Progenitor cell of endocrine pancreas (in vitro differentiated cells): Measurements from ENCODE around the gene ZFPL1. TPM values are rescaled to one million over a fixed set of nuclear protein-coding genes. Genes with fewer than 3 reads are reported as not detected.

Experiments
- DNase-seq: peaks from one replicate; pipeline ENCODE4 v3.0.0; 2021; ENCODE audit warnings: low spot score; ENCODE audit not compliant: unreplicated experiment
- H3K27ac Mint-ChIP-seq: 2 replicates; pipeline ENCODE4 v1.8.0; 2021; ENCODE audit warnings: mild to moderate bottlenecking, moderate library complexity, mixed read lengths
- H3K27me3 Mint-ChIP-seq: 2 replicates; pipeline ENCODE4 v1.8.0; 2021; ENCODE audit warnings: mixed read lengths
- H3K36me3 Mint-ChIP-seq: 2 replicates; pipeline ENCODE4 v1.8.0; 2022; ENCODE audit warnings: mixed read lengths; ENCODE audit not compliant: insufficient read depth
- H3K4me1 Mint-ChIP-seq: 2 replicates; pipeline ENCODE4 v1.8.0; 2021; ENCODE audit warnings: low read depth, mixed read lengths
- H3K4me3 Mint-ChIP-seq: 2 replicates; pipeline ENCODE4 v1.8.0; 2021; ENCODE audit warnings: low read depth, mild to moderate bottlenecking, moderate library complexity, mixed read lengths
- H3K9me3 Mint-ChIP-seq: 2 replicates; pipeline ENCODE4 v1.8.0; 2021; ENCODE audit warnings: low read depth, mixed read lengths
- CTCF ChIP-seq: fragments of 200-600 bp; sonication (generic); IDR thresholded peaks from one replicate; pipeline ENCODE4 v1.5.0; 2021; ENCODE audit warnings: antibody characterized with exemption, mild to moderate bottlenecking; ENCODE audit not compliant: unreplicated experiment
- total RNA-seq: library from RNA; stranded (reverse); gene quantifications from 2 replicates; pipeline ENCODE4 v1.2.1, GENCODE V29; 2021

Gene ZFPL1
- total RNA-seq, 1 donor from 2014 or later = 43.3 TPM

DNA sequence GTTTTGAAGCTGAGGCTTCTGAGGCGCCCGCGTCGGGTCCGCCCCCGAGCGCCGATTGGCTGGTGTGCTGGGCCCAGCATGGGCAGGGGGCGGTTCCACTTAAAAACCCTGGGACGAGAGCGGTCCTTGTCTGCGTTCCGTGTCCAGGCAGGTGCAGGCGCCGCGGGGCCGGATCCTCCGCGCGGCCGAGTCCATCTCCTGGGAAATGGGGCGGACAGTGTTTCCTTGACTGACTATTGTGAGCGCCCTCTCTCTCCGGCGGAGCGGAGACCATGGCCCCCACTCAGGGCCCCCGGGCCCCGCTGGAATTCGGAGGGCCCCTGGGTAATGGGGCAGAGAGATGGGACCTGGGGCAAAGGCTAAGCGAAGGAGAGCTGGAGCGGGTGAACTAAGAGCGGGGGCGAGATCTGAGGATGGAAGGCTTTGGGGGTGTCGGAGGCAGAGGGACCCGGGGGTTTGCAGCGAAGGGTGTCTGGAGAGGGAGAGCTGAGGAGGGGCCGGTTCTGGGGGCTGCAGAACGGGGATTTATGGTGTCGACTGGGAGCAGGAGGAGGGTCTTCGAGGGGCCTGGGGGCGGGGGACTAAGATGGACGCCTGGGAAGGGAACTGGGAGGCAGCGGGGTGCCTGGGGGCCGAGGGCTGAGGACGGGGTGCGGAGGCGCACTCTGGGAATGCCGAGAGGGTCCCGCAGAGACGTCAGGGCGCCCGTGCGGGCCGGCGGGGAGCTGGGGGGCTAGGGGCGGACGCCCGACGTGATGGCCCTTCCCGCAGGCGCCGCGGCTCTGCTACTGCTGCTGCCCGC, 27.9 kb downstream of the ZFPL1 start, which contains the start of gene TM7SF2:
Gene TM7SF2 (plus strand): TSS at position 129 of the 802 bp plus-strand sequence. CDS start 144 bp downstream, at position 273.
- TF ChIP-seq CTCF = no peak
- Mint-ChIP-seq H3K27ac (peak within 1 kb of the TSS; percentile 95), H3K36me3 (peaks cover 1% of the 10 kb centered on the region), H3K4me1 (peaks cover 9% of the 10 kb centered on the region), H3K27me3 (no peaks in the 10 kb centered on the region), H3K9me3 (no peaks in the 10 kb centered on the region), H3K4me3 (peak within 1 kb of the TSS; percentile 95)
- peak; percentile 88 for DNase-seq

- Mint-ChIP-seq H3K27ac (peak overlapping the region; percentile 87), H3K4me3 (peak overlapping the region; percentile 95), H3K9me3 (no peaks in the 10 kb centered on the region), H3K4me1 (peaks cover 9% of the 10 kb centered on the region), H3K36me3 (peaks cover 1% of the 10 kb centered on the region), H3K27me3 (no peaks in the 10 kb centered on the region)
- peak; percentile 88 for TF ChIP-seq CTCF
- peak; percentile 65 for DNase-seq
These were observed 28.7 kb downstream of the ZFPL1 start for GRCh38 chr11:65112546-65113360.

DNA sequence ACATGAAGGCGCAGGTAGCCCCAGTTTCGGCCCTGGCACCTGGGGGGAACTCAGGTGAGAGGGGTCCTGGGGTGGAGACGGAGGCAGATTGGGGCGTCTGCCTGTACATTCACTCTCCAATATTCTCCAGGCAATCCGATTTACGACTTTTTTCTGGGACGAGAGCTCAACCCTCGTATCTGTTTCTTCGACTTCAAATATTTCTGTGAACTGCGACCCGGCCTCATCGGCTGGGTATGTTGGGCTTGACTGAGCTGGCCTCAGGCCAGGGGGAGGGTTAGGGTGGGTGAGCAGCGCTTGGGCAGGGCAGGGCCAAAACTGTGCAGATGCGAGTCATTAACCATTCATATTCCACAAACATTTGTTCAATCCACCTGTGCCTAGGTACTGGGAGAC, 29.3 kb downstream of the ZFPL1 start:
- Mint-ChIP-seq H3K4me3 (peak overlapping the region; percentile 95), H3K27me3 (no peaks in the 10 kb centered on the region), H3K4me1 (peaks cover 11% of the 10 kb centered on the region), H3K36me3 (peaks cover 4% of the 10 kb centered on the region), H3K9me3 (no peaks in the 10 kb centered on the region), H3K27ac (peak overlapping the region; percentile 87)
- no peak for DNase-seq
- no peak for TF ChIP-seq CTCF

- TF ChIP-seq CTCF = no peak
- Mint-ChIP-seq H3K4me3 (peak overlapping the region; percentile 95), H3K4me1 (peaks cover 11% of the 10 kb centered on the region), H3K27me3 (no peaks in the 10 kb centered on the region), H3K36me3 (peaks cover 9% of the 10 kb centered on the region), H3K27ac (no peak overlapping the region), H3K9me3 (no peaks in the 10 kb centered on the region)
- no peak for DNase-seq
These were observed 29.8 kb downstream of the ZFPL1 start for GRCh38 chr11:65113839-65114238.

DNA sequence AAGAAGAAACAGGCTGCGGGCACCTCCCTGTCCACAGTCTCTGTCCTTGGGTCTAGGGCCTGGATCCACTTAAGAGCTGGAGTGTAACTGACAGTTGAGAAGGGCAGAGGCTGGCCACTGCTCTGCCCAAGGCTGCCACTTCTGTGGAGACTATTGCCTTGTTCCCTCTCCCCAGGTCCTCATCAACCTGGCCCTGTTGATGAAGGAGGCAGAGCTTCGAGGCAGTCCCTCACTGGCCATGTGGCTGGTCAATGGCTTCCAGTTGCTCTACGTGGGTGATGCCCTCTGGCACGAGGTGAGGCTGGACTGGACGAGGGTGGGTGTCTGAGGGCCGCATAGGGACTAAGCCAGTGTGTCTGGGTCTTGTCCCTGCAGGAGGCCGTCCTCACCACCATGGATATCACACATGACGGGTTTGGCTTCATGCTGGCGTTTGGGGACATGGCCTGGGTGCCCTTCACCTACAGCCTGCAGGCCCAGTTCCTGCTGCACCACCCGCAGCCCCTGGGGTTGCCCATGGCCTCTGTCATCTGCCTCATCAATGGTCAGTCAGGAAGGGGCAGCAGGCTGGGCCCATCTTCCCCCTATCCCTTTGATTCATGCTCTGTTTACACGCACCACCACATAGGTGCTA, 30.6 kb downstream of the ZFPL1 start:
- peaks cover 11% of the 10 kb centered on the region for H3K36me3 Mint-ChIP-seq
- DNase-seq = no peak
- H3K4me1 Mint-ChIP-seq = peaks cover 11% of the 10 kb centered on the region
- no peak for TF ChIP-seq CTCF
- no peaks in the 10 kb centered on the region for H3K9me3 Mint-ChIP-seq
- H3K27ac Mint-ChIP-seq = no peak overlapping the region
- no peak overlapping the region for H3K4me3 Mint-ChIP-seq
- no peaks in the 10 kb centered on the region for H3K27me3 Mint-ChIP-seq
